Testis (tissue), 3 donors: ENCODE measurements around the gene CLN6. TPM values are rescaled to one million over a fixed set of nuclear protein-coding genes. Genes with fewer than 3 reads are reported as not detected.

Source experiments
- DNase-seq: peaks from one replicate; pipeline ENCODE4 v3.0.0-alpha.2; 2019
- H3K27ac ChIP-seq, 2 donors: fragments of 200-600 bp; sonication (generic); one replicate each; pipeline ENCODE4 v1.5.1; 2019
- H3K27me3 ChIP-seq: fragments of 200-600 bp; sonication (generic); one replicate; pipeline ENCODE4 v1.5.1; 2019
- H3K36me3 ChIP-seq: fragments of 200-600 bp; sonication (generic); one replicate; pipeline ENCODE4 v1.5.1; 2017; ENCODE audit warnings: low read depth; ENCODE audit errors: missing control alignments
- H3K4me1 ChIP-seq: fragments of 200-600 bp; sonication (generic); one replicate; pipeline ENCODE4 v1.5.1; 2019
- H3K4me3 ChIP-seq, 2 donors: fragments of 200-600 bp; sonication (generic); one replicate each; pipeline ENCODE4 v1.5.1; 2017 to 2019
- H3K9me3 ChIP-seq: fragments of 200-600 bp; sonication (generic); one replicate; pipeline ENCODE4 v1.5.1; 2017
- POLR2A ChIP-seq: fragments of 450-650 bp; IDR thresholded peaks from one replicate; pipeline ENCODE4 v1.6.1; 2017; ENCODE audit warnings: antibody characterized with exemption, mild to moderate bottlenecking, moderate library complexity
- WGBS, 2 donors: methylation state at CpG; one replicate each; pipeline ENCODE4 v1.1.5; 2018; 5-methylcytosine and 5-hydroxymethylcytosine counted together
- intact Hi-C: fragments of 100-400 bp; cut with DNase I; formaldehyde crosslinking; loops from one replicate; pipeline ENCODE4 v1.15.1; 2023; ENCODE audit warnings: low total_unique reads
- polyA plus RNA-seq: library from polyadenylated mRNA; stranded (reverse); fragments of 350-450 nt; fragmentation: Illumina TruSeq; extraction: RNeasy Lipid Tissue Mini Kit (QIAGEN cat#74804); gene quantifications from one replicate; pipeline ENCODE4 v1.2.3, GENCODE V29; 2014; ENCODE audit warnings: low read depth, low replicate concordance; ENCODE audit not compliant: insufficient read depth
- total RNA-seq, 2 donors: library from RNA; depleted of rRNA; stranded (reverse); fragments of >200 nt; gene quantifications; one replicate each; pipeline ENCODE4 v1.2.3, GENCODE V29; 2016
- TF ChIP-seq, protein P1 (sequence below), 3 experiments: fragments of 450-650 bp in 2 of 3; fragments of 200-600 bp in 1 of 3; sonication (generic) in 1 of 3; IDR thresholded peaks; one replicate each; pipeline ENCODE4 v1.5.1; 2016 to 2019; ENCODE audit warnings: antibody characterized with exemption in 3 of 3, mild to moderate bottlenecking in 2 of 3, moderate library complexity in 1 of 3

CLN6 gene
- total and polyA plus RNA-seq, 3 donors from 2014 or later = 23.3 to 58.8 (median 39.7) TPM

DNA sequence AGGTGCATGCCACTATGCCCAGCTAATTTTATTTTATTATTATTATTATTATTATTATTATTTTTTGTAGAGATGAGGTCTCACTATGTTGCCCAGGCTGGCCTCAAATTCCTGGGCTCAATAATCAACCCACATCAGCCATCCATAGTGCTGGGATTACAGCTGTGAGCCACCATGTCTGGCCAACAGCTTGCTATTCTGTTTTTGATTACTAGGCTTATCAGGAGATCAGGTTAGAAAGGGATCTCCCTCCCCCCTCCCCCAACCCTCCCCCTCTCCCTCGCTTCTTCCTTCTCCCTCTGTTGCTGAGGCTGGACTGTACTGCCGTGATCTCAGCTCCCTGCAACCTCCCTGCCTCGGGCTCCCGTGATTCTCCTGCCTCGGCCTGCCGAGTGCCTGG is 8.6 kb downstream of the CLN6 start:
- intact Hi-C loops = no loop called here
- Histone ChIP-seq H3K9me3 (no peaks in the 10 kb centered on the region), H3K27ac (no peak overlapping the region), H3K36me3 (no peaks in the 10 kb centered on the region), H3K4me1 (no peaks in the 10 kb centered on the region), H3K27me3 (no peaks in the 10 kb centered on the region), H3K4me3 (no peak overlapping the region)
- no peak for DNase-seq
- no peak for TF ChIP-seq POLR2A
- TF ChIP-seq, protein P1, sequence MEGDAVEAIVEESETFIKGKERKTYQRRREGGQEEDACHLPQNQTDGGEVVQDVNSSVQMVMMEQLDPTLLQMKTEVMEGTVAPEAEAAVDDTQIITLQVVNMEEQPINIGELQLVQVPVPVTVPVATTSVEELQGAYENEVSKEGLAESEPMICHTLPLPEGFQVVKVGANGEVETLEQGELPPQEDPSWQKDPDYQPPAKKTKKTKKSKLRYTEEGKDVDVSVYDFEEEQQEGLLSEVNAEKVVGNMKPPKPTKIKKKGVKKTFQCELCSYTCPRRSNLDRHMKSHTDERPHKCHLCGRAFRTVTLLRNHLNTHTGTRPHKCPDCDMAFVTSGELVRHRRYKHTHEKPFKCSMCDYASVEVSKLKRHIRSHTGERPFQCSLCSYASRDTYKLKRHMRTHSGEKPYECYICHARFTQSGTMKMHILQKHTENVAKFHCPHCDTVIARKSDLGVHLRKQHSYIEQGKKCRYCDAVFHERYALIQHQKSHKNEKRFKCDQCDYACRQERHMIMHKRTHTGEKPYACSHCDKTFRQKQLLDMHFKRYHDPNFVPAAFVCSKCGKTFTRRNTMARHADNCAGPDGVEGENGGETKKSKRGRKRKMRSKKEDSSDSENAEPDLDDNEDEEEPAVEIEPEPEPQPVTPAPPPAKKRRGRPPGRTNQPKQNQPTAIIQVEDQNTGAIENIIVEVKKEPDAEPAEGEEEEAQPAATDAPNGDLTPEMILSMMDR (IDR thresholded peaks at IDR 0.05) = no peak
- 92 to 100% methylated on average over 5 to 6 of the region's 6 CpGs for WGBS, 2 donors

DNA sequence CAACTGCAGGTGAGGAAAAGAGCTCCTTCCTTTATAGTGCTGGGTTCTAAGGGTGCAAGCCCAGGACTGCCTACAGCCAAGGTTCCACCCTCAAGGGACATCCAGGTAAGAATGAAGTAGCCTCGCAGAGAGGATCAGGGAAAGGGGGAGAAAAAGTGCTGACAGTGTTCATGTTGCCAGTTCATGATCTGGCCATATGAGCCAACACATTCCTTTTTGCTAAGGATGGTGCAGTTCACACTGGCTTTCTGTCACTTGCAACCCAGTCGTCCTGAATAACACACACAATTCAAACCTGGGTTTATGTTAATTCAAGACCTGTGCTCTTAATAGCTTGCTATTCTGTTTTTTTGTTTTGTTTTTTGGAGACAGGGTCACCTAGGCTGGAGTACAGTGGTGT is 9.0 kb downstream of the CLN6 start:
- DNase-seq = no peak
- H3K27me3 ChIP-seq = no peaks in the 10 kb centered on the region
- no peaks in the 10 kb centered on the region for H3K4me1 ChIP-seq
- WGBS, 2 donors = 95 to 97% methylated on average over 2 of the region's 2 CpGs
- H3K36me3 ChIP-seq = no peaks in the 10 kb centered on the region
- TF ChIP-seq, protein P1 (IDR thresholded peaks at IDR 0.05) = no peak
- no peak overlapping the region for H3K27ac ChIP-seq
- H3K9me3 ChIP-seq = no peaks in the 10 kb centered on the region
- intact Hi-C loops = no loop called here
- H3K4me3 ChIP-seq = no peak overlapping the region

GRCh38 chr15:68218847-68219798 is 10.4 kb downstream of the CLN6 start:
- no peak for DNase-seq
- Histone ChIP-seq H3K4me1 (no peaks in the 10 kb centered on the region), H3K27ac (no peak overlapping the region), H3K4me3 (no peak overlapping the region), H3K27me3 (no peaks in the 10 kb centered on the region), H3K36me3 (no peaks in the 10 kb centered on the region), H3K9me3 (no peaks in the 10 kb centered on the region)
- 88% methylated on average over 9 of the region's 9 CpGs for WGBS, 2 donors
- intact Hi-C loops = no loop called here
- TF ChIP-seq, protein P1 (IDR thresholded peaks at IDR 0.05) = no peak
- no peak for TF ChIP-seq POLR2A

GRCh38 chr15:68218331-68218730 is 11.2 kb downstream of the CLN6 start:
- TF ChIP-seq POLR2A = no peak
- TF ChIP-seq, protein P1 (IDR thresholded peaks at IDR 0.05) = no peak
- Histone ChIP-seq H3K4me3 (no peak overlapping the region), H3K9me3 (no peaks in the 10 kb centered on the region), H3K4me1 (no peaks in the 10 kb centered on the region), H3K27me3 (no peaks in the 10 kb centered on the region), H3K27ac (no peak overlapping the region), H3K36me3 (no peaks in the 10 kb centered on the region)
- 89 to 93% methylated on average over 8 of the region's 8 CpGs for WGBS, 2 donors
- intact Hi-C loops = no loop called here
- DNase-seq = no peak

- TF ChIP-seq, protein P1 (IDR thresholded peaks at IDR 0.05) = no peak
- no peak for TF ChIP-seq POLR2A
- 87 to 89% methylated on average over 4 of the region's 4 CpGs for WGBS, 2 donors
- Histone ChIP-seq H3K27ac (no peak overlapping the region), H3K27me3 (no peaks in the 10 kb centered on the region), H3K4me1 (no peaks in the 10 kb centered on the region), H3K9me3 (no peaks in the 10 kb centered on the region), H3K36me3 (no peaks in the 10 kb centered on the region), H3K4me3 (no peak overlapping the region)
- intact Hi-C loops = no loop called here
- DNase-seq = no peak
Measured at GRCh38 chr15:68217341-68217740, 12.2 kb downstream of the CLN6 start.
